Skeletal muscle satellite cell (primary cell): ENCODE measurements around the gene PRSS12.

Experiments used
- H3K27me3 ChIP-seq: 2 replicates; pipeline ENCODE4 v1.7.0; 2013; ENCODE audit warnings: low read length; ENCODE audit not compliant: control insufficient read depth, insufficient read depth
- H3K36me3 ChIP-seq: 2 replicates; pipeline ENCODE4 v1.7.0; 2013; ENCODE audit warnings: mild to moderate bottlenecking, control low read depth, low read length; ENCODE audit not compliant: insufficient read depth
- H3K4me1 ChIP-seq: 2 replicates; pipeline ENCODE4 v1.7.0; 2013; ENCODE audit warnings: low read length; ENCODE audit not compliant: control insufficient read depth, insufficient read depth
- H3K4me2 ChIP-seq: 2 replicates; pipeline ENCODE4 v1.7.0; 2013; ENCODE audit warnings: mild to moderate bottlenecking, low read length
- H3K4me3 ChIP-seq: 2 replicates; pipeline ENCODE4 v1.7.0; 2013; ENCODE audit warnings: low read length
- H3K9ac ChIP-seq: 2 replicates; pipeline ENCODE4 v1.7.0; 2013; ENCODE audit warnings: mild to moderate bottlenecking, low read depth, low read length, moderate library complexity
- H3K9me3 ChIP-seq: replicated peaks from 2 replicates; pipeline ENCODE4 v1.7.0; 2013; ENCODE audit warnings: mild to moderate bottlenecking, control low read depth, low read length

Gene PRSS12

DNA sequence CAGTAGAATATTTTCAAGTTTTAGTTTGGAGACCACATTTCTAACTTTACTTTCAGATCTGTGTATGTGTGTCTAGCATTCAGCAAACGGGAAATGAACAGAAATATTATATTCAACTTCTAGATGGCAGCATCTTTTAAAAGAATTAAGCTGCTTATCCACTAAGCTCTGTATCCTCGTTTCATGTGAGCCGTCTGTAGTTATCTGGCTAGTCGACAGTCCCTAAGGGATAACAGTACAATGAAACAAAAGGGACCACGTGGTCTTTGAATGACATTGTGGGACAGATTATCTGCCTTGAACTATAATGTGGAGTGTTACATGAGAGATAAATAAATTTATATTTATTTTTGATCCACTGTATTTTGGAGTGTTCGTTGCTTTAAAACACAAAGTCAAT is 35.8 kb upstream of the PRSS12 start:
- no peak overlapping the region for H3K4me3 ChIP-seq
- H3K36me3 ChIP-seq, result no peaks in the 10 kb centered on the region
- no peaks in the 10 kb centered on the region for H3K4me1 ChIP-seq
- no peaks in the 10 kb centered on the region for H3K9me3 ChIP-seq
- H3K9ac ChIP-seq, result no peak overlapping the region
- H3K4me2 ChIP-seq, result no peak overlapping the region
- H3K27me3 ChIP-seq, result no peaks in the 10 kb centered on the region

DNA sequence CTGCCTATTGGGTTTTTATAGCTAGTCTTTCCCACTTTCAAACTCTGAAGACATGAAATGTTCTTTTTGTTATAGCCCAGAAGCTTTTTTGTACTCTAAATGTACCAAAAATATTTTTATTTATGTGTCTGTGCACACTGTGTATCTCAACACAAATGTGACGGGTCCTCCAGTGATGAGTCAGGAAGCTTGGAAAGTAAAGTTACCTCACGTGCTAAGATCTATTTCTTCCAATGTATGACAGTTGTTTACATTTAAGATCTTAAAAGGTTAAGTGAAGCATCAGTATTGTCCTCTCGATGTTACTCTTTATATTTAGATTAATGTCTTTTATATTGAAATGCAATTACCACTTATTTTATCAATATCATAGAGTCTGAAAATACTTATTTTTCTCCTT is 29.1 kb upstream of the PRSS12 start:
- no peaks in the 10 kb centered on the region for H3K36me3 ChIP-seq
- no peaks in the 10 kb centered on the region for H3K27me3 ChIP-seq
- no peak overlapping the region for H3K4me2 ChIP-seq
- no peak overlapping the region for H3K4me3 ChIP-seq
- no peak overlapping the region for H3K9ac ChIP-seq
- no peaks in the 10 kb centered on the region for H3K4me1 ChIP-seq
- H3K9me3 ChIP-seq, result no peaks in the 10 kb centered on the region

DNA sequence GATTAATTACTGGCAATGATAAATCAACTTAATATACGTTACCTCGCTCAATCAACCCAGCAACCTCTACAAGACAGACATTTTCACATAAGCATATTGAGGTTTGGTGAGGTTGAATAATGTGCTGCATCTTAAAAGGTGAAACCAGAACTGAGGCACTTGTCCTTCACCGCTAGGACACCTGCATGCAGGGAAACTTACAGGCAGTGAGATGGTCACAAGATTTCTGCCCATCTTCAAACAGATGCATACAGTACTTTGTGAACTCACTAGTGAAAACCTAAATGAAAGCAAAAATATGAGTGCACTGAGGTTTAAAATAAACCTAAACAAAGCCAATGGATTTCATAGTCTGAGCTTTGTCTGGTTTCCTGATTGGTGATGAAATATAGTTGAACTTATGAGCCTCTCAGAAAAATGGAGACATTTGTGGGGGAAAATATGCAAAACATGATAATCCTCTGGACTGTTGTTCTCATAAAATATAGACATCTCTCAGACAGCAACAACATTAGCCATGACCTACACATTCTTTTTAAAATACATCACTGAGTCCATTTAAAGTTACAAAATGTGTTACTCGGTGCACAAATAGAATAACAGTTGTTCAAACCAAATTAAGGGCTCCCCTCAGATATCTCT is 20.9 kb upstream of the PRSS12 start:
- no peak overlapping the region for H3K9ac ChIP-seq
- no peaks in the 10 kb centered on the region for H3K9me3 ChIP-seq
- peak overlapping the region; percentile 39 for H3K4me2 ChIP-seq
- H3K36me3 ChIP-seq, result no peaks in the 10 kb centered on the region
- H3K4me1 ChIP-seq, result peaks cover 11% of the 10 kb centered on the region
- H3K4me3 ChIP-seq, result no peak overlapping the region
- H3K27me3 ChIP-seq, result no peaks in the 10 kb centered on the region

DNA sequence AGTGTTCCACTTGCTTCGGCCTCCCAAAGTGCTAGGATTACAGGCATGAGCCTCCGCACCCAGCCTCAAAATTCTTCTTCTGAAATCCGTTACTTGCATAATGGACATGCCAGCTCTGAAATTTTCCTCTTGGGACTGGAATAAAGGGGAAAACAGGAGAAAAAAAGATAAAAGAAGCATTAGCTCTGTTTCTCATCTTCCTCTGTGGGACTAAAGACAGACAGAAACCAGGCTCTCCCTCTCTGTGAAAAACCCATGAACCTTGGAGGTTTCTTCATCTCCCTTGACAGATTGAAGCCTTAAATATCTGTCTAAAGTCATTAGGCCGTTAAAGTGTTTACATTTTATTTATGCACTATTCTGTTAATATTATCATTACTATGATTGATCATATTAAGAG is 19.4 kb upstream of the PRSS12 start:
- no peaks in the 10 kb centered on the region for H3K9me3 ChIP-seq
- no peak overlapping the region for H3K4me3 ChIP-seq
- H3K36me3 ChIP-seq, result no peaks in the 10 kb centered on the region
- peaks cover 11% of the 10 kb centered on the region for H3K4me1 ChIP-seq
- no peaks in the 10 kb centered on the region for H3K27me3 ChIP-seq
- H3K4me2 ChIP-seq, result no peak overlapping the region
- H3K9ac ChIP-seq, result no peak overlapping the region

DNA sequence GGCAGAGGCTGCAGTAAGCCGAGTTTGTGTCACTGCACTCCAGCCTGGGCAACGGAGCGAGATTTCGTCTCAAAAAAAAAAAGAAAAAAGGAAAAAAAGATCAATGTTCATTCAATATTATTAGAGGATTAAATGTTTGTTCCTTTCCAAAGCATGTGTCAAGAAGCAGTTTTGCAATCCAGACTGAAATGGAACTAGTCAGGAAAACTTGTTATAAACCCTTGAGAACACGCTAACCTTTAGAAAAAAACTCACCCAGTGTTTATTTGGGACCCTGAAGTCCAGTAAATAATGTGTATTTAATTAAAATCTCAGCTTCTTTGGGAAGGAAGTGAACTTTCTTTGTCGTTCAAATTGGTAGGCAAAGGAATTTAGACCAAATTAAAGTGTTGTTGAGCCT is 16.4 kb upstream of the PRSS12 start:
- Histone ChIP-seq H3K36me3 (no peaks in the 10 kb centered on the region), H3K9ac (no peak overlapping the region), H3K4me1 (peaks cover 9% of the 10 kb centered on the region), H3K4me3 (no peak overlapping the region), H3K4me2 (no peak overlapping the region), H3K9me3 (no peaks in the 10 kb centered on the region), H3K27me3 (no peaks in the 10 kb centered on the region)

DNA sequence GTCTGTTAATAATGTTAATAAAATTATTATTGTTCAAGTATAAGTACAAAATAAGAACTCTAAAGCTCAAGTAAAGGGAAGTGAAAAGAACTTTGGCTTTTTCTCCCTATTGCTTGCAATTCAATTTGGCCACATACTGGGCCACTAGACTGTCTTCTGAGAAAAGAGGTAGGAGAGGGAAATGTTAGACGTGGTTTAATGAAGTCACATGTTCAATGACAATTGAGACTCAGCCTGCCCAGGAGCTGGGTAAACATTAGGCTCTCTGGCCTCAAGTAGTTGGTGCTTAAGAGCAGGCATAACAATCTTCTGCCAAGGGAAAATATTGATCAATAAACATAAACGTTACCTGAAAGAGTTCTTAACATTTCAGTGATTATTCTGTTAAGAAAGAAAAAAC is 15.1 kb upstream of the PRSS12 start:
- H3K9ac ChIP-seq, result no peak overlapping the region
- no peaks in the 10 kb centered on the region for H3K27me3 ChIP-seq
- H3K4me2 ChIP-seq, result no peak overlapping the region
- H3K4me3 ChIP-seq, result no peak overlapping the region
- no peaks in the 10 kb centered on the region for H3K36me3 ChIP-seq
- no peaks in the 10 kb centered on the region for H3K4me1 ChIP-seq
- H3K9me3 ChIP-seq, result no peaks in the 10 kb centered on the region

DNA sequence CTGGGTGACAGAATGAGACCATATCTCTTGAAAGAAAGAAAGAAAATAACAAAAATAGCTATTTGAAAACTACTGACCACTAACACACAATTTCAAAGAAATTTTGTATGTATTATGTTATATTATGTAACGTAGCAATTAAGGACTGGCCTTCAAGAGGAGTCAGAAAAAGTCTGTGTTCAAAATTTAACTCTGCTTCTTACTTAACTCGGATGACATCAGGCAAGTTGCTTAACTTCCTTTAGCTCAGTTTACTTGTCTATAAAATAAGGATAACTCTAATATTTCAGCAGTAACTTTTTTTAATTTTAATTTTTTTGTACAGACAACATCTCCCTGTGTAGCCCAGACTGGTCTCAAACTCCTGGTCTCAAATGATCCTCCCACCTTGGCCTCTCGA is 14.6 kb upstream of the PRSS12 start:
- Histone ChIP-seq H3K36me3 (no peaks in the 10 kb centered on the region), H3K27me3 (no peaks in the 10 kb centered on the region), H3K4me1 (no peaks in the 10 kb centered on the region), H3K4me2 (no peak overlapping the region), H3K9ac (no peak overlapping the region), H3K9me3 (no peaks in the 10 kb centered on the region), H3K4me3 (no peak overlapping the region)

DNA sequence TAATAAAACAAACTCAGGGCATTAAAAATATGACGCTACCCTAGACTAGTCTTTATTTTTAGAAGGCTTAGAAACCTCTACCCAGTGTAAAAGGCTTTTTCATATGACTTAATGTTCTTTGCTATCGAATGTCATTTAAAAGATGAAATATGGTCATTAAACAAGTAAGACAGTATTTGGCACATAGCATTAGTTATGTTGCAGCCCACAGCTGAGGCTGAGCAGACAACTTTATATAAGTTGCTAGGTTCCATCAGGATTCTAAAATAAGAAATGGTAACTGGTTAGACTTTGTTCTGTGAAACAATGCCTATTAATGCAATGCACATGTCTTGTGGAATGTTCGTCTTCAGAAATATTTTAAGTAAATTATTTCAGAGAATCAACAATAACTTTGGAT is 10.4 kb upstream of the PRSS12 start:
- Histone ChIP-seq H3K36me3 (no peaks in the 10 kb centered on the region), H3K9ac (no peak overlapping the region), H3K4me2 (no peak overlapping the region), H3K27me3 (no peaks in the 10 kb centered on the region), H3K9me3 (no peaks in the 10 kb centered on the region), H3K4me3 (no peak overlapping the region), H3K4me1 (no peaks in the 10 kb centered on the region)

DNA sequence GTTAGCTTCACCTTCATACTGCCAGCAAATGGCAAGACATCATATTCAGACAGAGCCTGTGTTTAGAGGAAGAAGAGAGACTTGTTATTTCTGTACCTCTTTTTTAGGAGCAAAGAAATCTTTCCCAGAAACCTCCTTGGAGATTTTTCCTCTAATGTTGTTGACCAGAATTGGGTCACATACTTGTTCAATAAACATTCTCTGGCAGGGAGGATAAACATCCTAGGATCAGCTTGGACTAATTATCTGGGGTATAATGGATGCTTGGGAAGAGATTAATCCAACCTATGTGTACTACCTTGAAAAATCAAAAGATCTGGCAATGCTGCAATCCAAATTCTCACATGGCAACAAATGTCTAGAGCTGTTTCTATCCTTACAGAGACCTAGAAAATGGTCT is 8.4 kb upstream of the PRSS12 start:
- Histone ChIP-seq H3K9ac (no peak overlapping the region), H3K9me3 (no peaks in the 10 kb centered on the region), H3K4me3 (no peak overlapping the region), H3K36me3 (no peaks in the 10 kb centered on the region), H3K4me1 (no peaks in the 10 kb centered on the region), H3K27me3 (no peaks in the 10 kb centered on the region), H3K4me2 (no peak overlapping the region)

DNA sequence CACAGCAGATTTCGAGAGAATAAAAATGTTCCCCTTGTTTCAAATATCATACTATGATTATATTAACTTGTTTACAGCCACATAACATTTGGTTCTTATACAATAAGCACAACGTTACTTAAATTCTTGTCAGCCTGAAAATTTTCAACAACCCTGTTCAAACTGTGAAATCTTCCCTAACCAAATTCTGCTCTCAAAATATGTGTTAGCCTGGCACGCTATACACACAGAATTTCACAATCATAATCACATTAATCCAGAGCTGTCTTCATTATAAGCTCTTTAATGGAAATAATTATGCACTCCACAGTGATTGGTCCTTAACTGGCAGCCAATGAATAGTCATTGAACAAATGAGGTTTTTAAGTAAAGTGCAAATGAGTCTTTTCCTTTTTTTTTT is 7.3 kb upstream of the PRSS12 start:
- Histone ChIP-seq H3K4me1 (no peaks in the 10 kb centered on the region), H3K36me3 (no peaks in the 10 kb centered on the region), H3K27me3 (peaks cover 2% of the 10 kb centered on the region), H3K9me3 (no peaks in the 10 kb centered on the region), H3K9ac (no peak overlapping the region), H3K4me2 (no peak overlapping the region), H3K4me3 (no peak overlapping the region)

DNA sequence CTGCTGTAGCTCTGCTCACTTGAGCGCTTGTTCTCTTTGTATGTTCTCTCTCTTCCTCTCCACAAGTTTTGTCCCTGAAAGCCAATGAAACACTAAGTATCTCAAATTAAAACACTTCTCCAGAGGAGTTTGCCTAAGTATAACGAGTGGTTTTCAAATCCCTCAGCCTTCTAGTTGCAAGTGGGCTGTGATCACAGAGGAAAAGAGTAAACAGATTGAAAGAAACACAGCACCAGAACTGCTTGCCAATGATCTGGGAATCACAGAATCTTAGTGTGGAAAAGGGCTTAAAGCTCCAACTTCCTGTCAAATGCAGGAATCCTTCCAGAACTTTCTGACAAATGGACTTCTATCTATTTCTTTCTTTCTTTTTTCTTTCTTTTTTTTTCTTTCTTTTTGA is 4.8 kb upstream of the PRSS12 start:
- H3K4me3 ChIP-seq, result no peak overlapping the region
- H3K4me1 ChIP-seq, result peaks cover 8% of the 10 kb centered on the region
- H3K9me3 ChIP-seq, result no peaks in the 10 kb centered on the region
- no peak overlapping the region for H3K4me2 ChIP-seq
- peaks cover 8% of the 10 kb centered on the region for H3K27me3 ChIP-seq
- no peaks in the 10 kb centered on the region for H3K36me3 ChIP-seq
- H3K9ac ChIP-seq, result no peak overlapping the region

DNA sequence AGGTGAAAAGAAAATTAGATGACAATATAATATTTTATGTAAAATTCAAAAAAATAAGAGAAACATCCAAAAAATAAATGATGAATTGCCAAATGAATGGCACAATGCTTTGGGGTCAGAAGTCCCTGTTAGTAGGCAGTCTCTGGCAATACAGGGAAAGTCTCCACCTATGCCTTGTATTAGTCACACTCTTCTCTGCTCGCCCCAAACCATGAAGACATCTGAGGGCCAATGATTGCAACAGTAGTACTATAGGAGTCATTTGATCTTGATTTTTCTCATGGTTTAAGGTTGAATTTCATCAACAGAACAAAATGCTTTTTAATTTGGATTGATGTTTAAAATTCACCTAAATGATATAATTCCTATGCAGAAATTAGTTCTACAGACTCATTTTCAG is 3.9 kb upstream of the PRSS12 start:
- H3K9me3 ChIP-seq, result no peaks in the 10 kb centered on the region
- no peak overlapping the region for H3K4me2 ChIP-seq
- H3K36me3 ChIP-seq, result no peaks in the 10 kb centered on the region

More for the DNA sequence above, 3.9 kb upstream of the PRSS12 start:
- Histone ChIP-seq H3K4me3 (no peak overlapping the region), H3K9ac (no peak overlapping the region), H3K4me1 (peaks cover 8% of the 10 kb centered on the region), H3K27me3 (peaks cover 8% of the 10 kb centered on the region)
